Kidney (tissue), 14 donors: Measurements from ENCODE around the gene DENND5A. TPM values are rescaled to one million over a fixed set of nuclear protein-coding genes. Genes with fewer than 3 reads are reported as not detected.
A peak's percentile ranks its signal among the peaks of the same experiment; 100 is the strongest.

Experiments used
- DNase-seq, 5 donors: peaks; one replicate each; pipeline ENCODE4 v3.0.0-alpha.2; 2013 to 2020
- FAIRE-seq: peaks from 2 replicates; lab custom pipeline; 2012; peaks lifted over from hg19 to GRCh38; lab: Jason Lieb, UNC
- H3K27ac ChIP-seq, 2 donors: one replicate each; pipeline ENCODE4 v1.7.0; 2013; ENCODE audit warnings: low read depth in 2 of 2, low read length in 2 of 2, inconsistent platforms in 1 of 2
- H3K27me3 ChIP-seq: one replicate; pipeline ENCODE4 v1.7.1; 2013; ENCODE audit warnings: low read length, inconsistent platforms; ENCODE audit not compliant: control insufficient read depth, insufficient read depth
- H3K36me3 ChIP-seq, 3 donors: one replicate each; pipeline versions ENCODE4 v1.7.0 to v1.7.1; 2013; ENCODE audit warnings: low read length in 3 of 3, control low read depth in 1 of 3, inconsistent platforms in 1 of 3; ENCODE audit not compliant: insufficient read depth in 3 of 3, control insufficient read depth in 2 of 3
- H3K4me1 ChIP-seq, 3 donors: one replicate each; pipeline versions ENCODE4 v1.7.0 to v1.7.1; 2013; ENCODE audit warnings: low read length in 3 of 3, inconsistent platforms in 1 of 3, low read depth in 1 of 3; ENCODE audit not compliant: control insufficient read depth in 2 of 3, insufficient read depth in 2 of 3
- H3K4me3 ChIP-seq, 3 donors: one replicate each; pipeline versions ENCODE4 v1.7.0 to v1.8.1; 2013; ENCODE audit warnings: low read length in 3 of 3, control low read depth in 1 of 3, inconsistent platforms in 1 of 3
- H3K9ac ChIP-seq, 3 donors: one replicate each; pipeline versions ENCODE4 v1.7.0 to v1.7.1; 2013; ENCODE audit warnings: low read length in 3 of 3, control low read depth in 1 of 3, inconsistent platforms in 1 of 3
- H3K9me3 ChIP-seq, 3 donors: one replicate each; pipeline versions ENCODE4 v1.7.0 to v1.7.1; 2013; ENCODE audit warnings: low read length in 3 of 3, control low read depth in 1 of 3, inconsistent platforms in 1 of 3; ENCODE audit not compliant: control insufficient read depth in 2 of 3, insufficient read depth in 1 of 3
- CTCF ChIP-seq: IDR thresholded peaks from 3 replicates; pipeline ENCODE4 v1.5.1; 2012; ENCODE audit warnings: mild to moderate bottlenecking, moderate library complexity, borderline replicate concordance; ENCODE audit not compliant: insufficient read depth; ENCODE audit errors: extremely low read depth
- intact Hi-C: fragments of 100-400 bp; cut with DNase I; formaldehyde crosslinking; loops from one replicate; pipeline ENCODE4 v1.11.1; 2022
- polyA plus RNA-seq: library from polyadenylated mRNA; stranded (reverse); fragments of 350-450 nt; fragmentation: Illumina TruSeq; extraction: RNeasy Lipid Tissue Mini Kit (QIAGEN cat#74804); gene quantifications from one replicate; pipeline ENCODE4 v1.2.3, GENCODE V29; 2014; ENCODE audit warnings: low read depth, low replicate concordance; ENCODE audit not compliant: insufficient read depth
- total RNA-seq: library from RNA; stranded (reverse); fragmentation: NEBNext Ultra II Directional; extraction: Animal tissue kit (Norgen Biotek cat#: 25700); gene quantifications from one replicate; pipeline ENCODE4 v1.2.1, GENCODE V29; 2021
- donor health status: control.
- donor health status: control.
- donor health status: control.
- donor health status: control.
- donor health status: control.
- donor health status: DM: yes; HTN: yes; CAD: no.
- donor health status: Normal renal cell carcinoma (clear cell type).

DENND5A gene
- total and polyA plus RNA-seq, 2 donors from 2014 or later: 32.4 to 53.9 TPM

DNA sequence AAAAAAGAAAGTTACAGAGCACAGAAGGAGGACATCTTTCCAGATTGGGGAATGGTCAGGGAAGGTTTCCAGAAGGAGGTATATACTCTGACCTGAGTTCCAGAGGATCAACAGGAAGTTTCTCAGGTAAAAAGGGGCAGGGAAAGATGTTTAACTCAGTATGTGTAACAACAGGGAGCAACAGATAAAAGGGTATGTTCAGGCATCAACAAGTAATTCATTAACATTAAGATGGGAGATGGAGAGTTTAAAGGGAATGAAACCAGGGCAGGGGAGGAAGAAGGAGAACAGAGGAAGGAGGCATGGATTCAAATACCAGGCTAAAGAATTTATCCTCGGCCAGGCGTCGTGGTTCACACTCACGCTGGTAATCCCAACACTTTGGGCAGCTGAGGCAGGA is 2.5 kb upstream of the DENND5A start:
- FAIRE-seq (no peak), DNase-seq (no peak)
- Histone ChIP-seq H3K4me3 (no peak overlapping the region), H3K9me3 (no peaks in the 10 kb centered on the region), H3K27ac (no peak overlapping the region), H3K4me1 (peaks cover 0 to 5% (median 4%) of the 10 kb centered on the region in 3 donors), H3K9ac (no peak overlapping the region), H3K27me3 (no peaks in the 10 kb centered on the region), H3K36me3 (no peaks in the 10 kb centered on the region)
- intact Hi-C loops: no loop called here
- TF ChIP-seq CTCF: no peak

DNA sequence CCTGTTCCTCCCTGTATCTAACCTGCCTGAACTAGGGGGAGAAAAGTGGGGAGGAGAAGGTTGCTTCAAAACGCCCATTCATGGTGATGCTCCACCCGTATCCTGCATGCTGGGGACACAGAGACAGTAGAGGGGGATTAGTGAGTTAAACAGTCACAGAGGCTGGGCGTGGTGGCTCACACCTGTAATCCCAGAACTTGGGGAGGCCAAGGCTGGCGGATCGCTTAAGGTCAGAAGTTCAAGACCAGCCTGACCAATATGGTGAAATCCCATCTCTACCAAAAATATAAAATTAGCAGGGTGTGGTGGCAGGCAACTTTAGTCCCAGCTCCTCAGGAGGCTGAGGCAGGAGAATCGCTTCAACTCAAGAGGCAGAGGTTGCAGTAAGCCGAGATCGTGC is 1.8 kb upstream of the DENND5A start:
- FAIRE-seq (no peak), DNase-seq (no peak)
- H3K4me1 ChIP-seq: peaks cover 0 to 5% (median 4%) of the 10 kb centered on the region in 3 donors
- no peak for TF ChIP-seq CTCF
- intact Hi-C loops: no loop called here
- no peak overlapping the region for H3K9ac ChIP-seq
- H3K36me3 ChIP-seq: no peaks in the 10 kb centered on the region
- H3K4me3 ChIP-seq: no peak overlapping the region
- H3K27me3 ChIP-seq: no peaks in the 10 kb centered on the region
- H3K9me3 ChIP-seq: no peaks in the 10 kb centered on the region
- H3K27ac ChIP-seq: no peak overlapping the region

DNA sequence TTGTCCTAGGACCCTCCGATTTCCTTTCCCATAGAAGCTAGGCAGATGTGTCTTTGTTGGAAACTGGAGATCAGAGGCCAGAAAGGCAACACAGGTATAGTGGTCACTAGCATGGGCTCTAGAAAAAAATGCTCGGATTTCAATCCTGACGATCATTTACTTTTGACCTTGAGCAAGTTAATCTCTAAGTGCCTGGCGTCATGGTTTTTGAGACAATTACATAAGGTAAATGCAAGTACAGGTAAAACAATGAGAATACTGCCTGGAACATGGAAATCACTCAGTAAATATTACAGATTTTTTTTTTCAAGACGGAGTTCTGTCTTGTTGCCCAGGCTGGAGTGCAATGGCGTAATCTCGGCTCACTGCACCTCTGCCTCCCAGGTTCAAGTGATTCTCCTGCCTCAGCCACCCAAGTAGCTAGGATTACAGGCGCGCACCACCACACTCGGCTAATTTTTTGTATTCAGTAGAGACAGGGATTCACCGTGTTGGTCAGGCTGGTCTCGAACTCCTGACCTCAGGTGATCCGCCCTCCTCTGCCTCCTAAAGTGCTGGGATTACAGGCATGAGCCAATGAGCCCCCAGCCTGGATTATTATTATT is 1.1 kb upstream of the DENND5A start:
- FAIRE-seq (no peak), DNase-seq (peak in 1 of 5 donors; percentile 58)
- Histone ChIP-seq H3K9ac (peak overlapping the region; percentile 38 to 96 (median 55)), H3K36me3 (no peaks in the 10 kb centered on the region), H3K4me1 (peaks cover 0 to 5% (median 4%) of the 10 kb centered on the region in 3 donors), H3K4me3 (peak overlapping the region in 2 of 3 donors; percentile 60 to 74), H3K27ac (peak overlapping the region; percentile 56 to 88), H3K9me3 (no peaks in the 10 kb centered on the region), H3K27me3 (no peaks in the 10 kb centered on the region)
- intact Hi-C loops: no loop called here
- TF ChIP-seq CTCF: no peak
